T-helper 2 cell treated with Interferon-gamma antibody and Interleukin-4, amounts not matched to agents 5 μg/mL and 100 μg/mL, for 36 hours (primary cell): ENCODE measurements around the gene TMEM167B.

Experiments used
- DNase-seq: peaks from one replicate; pipeline ENCODE4 v3.0.0; 2021; ENCODE audit warnings: low spot score
- H3K27ac Mint-ChIP-seq: one replicate; pipeline ENCODE4 v1.8.0; 2021; ENCODE audit warnings: mild to moderate bottlenecking, mixed read lengths
- H3K27me3 Mint-ChIP-seq: one replicate; pipeline ENCODE4 v1.8.0; 2021; ENCODE audit warnings: low read depth, mixed read lengths
- H3K36me3 Mint-ChIP-seq: one replicate; pipeline ENCODE4 v1.8.0; 2021; ENCODE audit warnings: low read depth, mixed read lengths
- H3K4me1 Mint-ChIP-seq: one replicate; pipeline ENCODE4 v1.8.0; 2021; ENCODE audit warnings: low read depth, mixed read lengths
- H3K4me3 Mint-ChIP-seq: one replicate; pipeline ENCODE4 v1.8.0; 2022; ENCODE audit warnings: mild to moderate bottlenecking, moderate library complexity, mixed read lengths
- H3K9me3 Mint-ChIP-seq: one replicate; pipeline ENCODE4 v1.8.0; 2021; ENCODE audit warnings: mixed read lengths

TMEM167B gene

GRCh38 chr1:109065137-109065536 is 25.4 kb upstream of the TMEM167B start:
- DNase-seq = no peak
- Mint-ChIP-seq H3K36me3 (peaks cover 19% of the 10 kb centered on the region), H3K9me3 (no peaks in the 10 kb centered on the region), H3K4me1 (no peaks in the 10 kb centered on the region), H3K27me3 (no peaks in the 10 kb centered on the region), H3K27ac (no peak overlapping the region), H3K4me3 (no peak overlapping the region)

- Mint-ChIP-seq H3K36me3 (peaks cover 24% of the 10 kb centered on the region), H3K27ac (no peak overlapping the region), H3K27me3 (no peaks in the 10 kb centered on the region), H3K9me3 (no peaks in the 10 kb centered on the region), H3K4me1 (no peaks in the 10 kb centered on the region), H3K4me3 (no peak overlapping the region)
- no peak for DNase-seq
Observed at GRCh38 chr1:109067883-109068282, 22.7 kb upstream of the TMEM167B start.

- Mint-ChIP-seq H3K4me3 (no peak overlapping the region), H3K27me3 (no peaks in the 10 kb centered on the region), H3K36me3 (peaks cover 25% of the 10 kb centered on the region), H3K9me3 (no peaks in the 10 kb centered on the region), H3K27ac (no peak overlapping the region), H3K4me1 (peaks cover 2% of the 10 kb centered on the region)
- DNase-seq = no peak
Observed at GRCh38 chr1:109069294-109069693, 21.3 kb upstream of the TMEM167B start.

- H3K36me3 Mint-ChIP-seq = peaks cover 10% of the 10 kb centered on the region
- peak; percentile 91 for DNase-seq
- H3K4me1 Mint-ChIP-seq = peaks cover 9% of the 10 kb centered on the region
- no peaks in the 10 kb centered on the region for H3K9me3 Mint-ChIP-seq
- H3K27me3 Mint-ChIP-seq = no peaks in the 10 kb centered on the region
- peak within 1 kb of the TSS; percentile 99 for H3K4me3 Mint-ChIP-seq
- H3K27ac Mint-ChIP-seq = peak within 1 kb of the TSS; percentile 94
Observed at GRCh38 chr1:109075531-109076490, 14.8 kb upstream of the TMEM167B start, which contains the start of gene TAF13. TSS of gene TAF13 (minus strand) at chr1:109076003. CDS start at chr1:109075947, 56 bp downstream.

- H3K4me3 Mint-ChIP-seq = no peak overlapping the region
- no peaks in the 10 kb centered on the region for H3K9me3 Mint-ChIP-seq
- H3K36me3 Mint-ChIP-seq = peaks cover 8% of the 10 kb centered on the region
- H3K27ac Mint-ChIP-seq = no peak overlapping the region
- peaks cover 9% of the 10 kb centered on the region for H3K4me1 Mint-ChIP-seq
- DNase-seq = no peak
- no peaks in the 10 kb centered on the region for H3K27me3 Mint-ChIP-seq
Observed at GRCh38 chr1:109078317-109078716, 12.2 kb upstream of the TMEM167B start.

GRCh38 chr1:109079240-109079622 is 11.3 kb upstream of the TMEM167B start:
- Mint-ChIP-seq H3K9me3 (no peaks in the 10 kb centered on the region), H3K4me1 (peaks cover 7% of the 10 kb centered on the region), H3K27ac (no peak overlapping the region), H3K27me3 (no peaks in the 10 kb centered on the region), H3K4me3 (no peak overlapping the region), H3K36me3 (peaks cover 4% of the 10 kb centered on the region)
- DNase-seq = no peak

GRCh38 chr1:109080441-109081082 is 10.0 kb upstream of the TMEM167B start:
- Mint-ChIP-seq H3K4me1 (peaks cover 2% of the 10 kb centered on the region), H3K27ac (no peak overlapping the region), H3K4me3 (no peak overlapping the region), H3K9me3 (no peaks in the 10 kb centered on the region), H3K36me3 (peaks cover 2% of the 10 kb centered on the region), H3K27me3 (no peaks in the 10 kb centered on the region)
- DNase-seq = no peak

GRCh38 chr1:109083501-109083900 is 7.1 kb upstream of the TMEM167B start:
- Mint-ChIP-seq H3K4me1 (no peaks in the 10 kb centered on the region), H3K36me3 (no peaks in the 10 kb centered on the region), H3K4me3 (no peak overlapping the region), H3K27ac (no peak overlapping the region), H3K27me3 (no peaks in the 10 kb centered on the region), H3K9me3 (no peaks in the 10 kb centered on the region)
- DNase-seq = no peak

- Mint-ChIP-seq H3K4me1 (peaks cover under 1% of the 10 kb centered on the region), H3K27ac (no peak overlapping the region), H3K27me3 (no peaks in the 10 kb centered on the region), H3K36me3 (no peaks in the 10 kb centered on the region), H3K4me3 (no peak overlapping the region), H3K9me3 (no peaks in the 10 kb centered on the region)
- DNase-seq = no peak
Observed at GRCh38 chr1:109083923-109084322, 6.6 kb upstream of the TMEM167B start.

- no peaks in the 10 kb centered on the region for H3K27me3 Mint-ChIP-seq
- no peaks in the 10 kb centered on the region for H3K36me3 Mint-ChIP-seq
- no peaks in the 10 kb centered on the region for H3K9me3 Mint-ChIP-seq
- peaks cover 7% of the 10 kb centered on the region for H3K4me1 Mint-ChIP-seq
- no peak overlapping the region for H3K27ac Mint-ChIP-seq
- H3K4me3 Mint-ChIP-seq = no peak overlapping the region
- DNase-seq = no peak
Observed at GRCh38 chr1:109084563-109085517, 5.7 kb upstream of the TMEM167B start.

GRCh38 chr1:109089242-109090015 is 1.1 kb upstream of the TMEM167B start:
- DNase-seq = peak; percentile 36
- no peaks in the 10 kb centered on the region for H3K9me3 Mint-ChIP-seq
- H3K27ac Mint-ChIP-seq = peak overlapping the region; percentile 97
- H3K4me3 Mint-ChIP-seq = peak overlapping the region; percentile 92
- peaks cover 28% of the 10 kb centered on the region for H3K4me1 Mint-ChIP-seq
- no peaks in the 10 kb centered on the region for H3K27me3 Mint-ChIP-seq
- peaks cover 17% of the 10 kb centered on the region for H3K36me3 Mint-ChIP-seq

- Mint-ChIP-seq H3K4me1 (peaks cover 28% of the 10 kb centered on the region), H3K9me3 (no peaks in the 10 kb centered on the region), H3K4me3 (peak overlapping the region; percentile 92), H3K27ac (peak overlapping the region; percentile 97), H3K36me3 (peaks cover 24% of the 10 kb centered on the region), H3K27me3 (no peaks in the 10 kb centered on the region)
- DNase-seq = peak; percentile 40
Observed at GRCh38 chr1:109091078-109091838, 694 bp downstream of the TMEM167B start.
